Nephron progenitor cell (in vitro differentiated cells): ENCODE measurements around the gene KY.
"Not testable (repeated sequence)": the region's sequence is repeated elsewhere in the genome, so short reads cannot be mapped to it uniquely, and the experiment has no call there.

ENCODE experiments used
- DNase-seq: peaks from one replicate; pipeline ENCODE4 v3.0.0; 2021
- H3K27ac Mint-ChIP-seq: 2 replicates; pipeline ENCODE4 v1.8.0; 2021; ENCODE audit warnings: mild to moderate bottlenecking, moderate library complexity, mixed read lengths
- H3K27me3 Mint-ChIP-seq: 2 replicates; pipeline ENCODE4 v1.8.0; 2021; ENCODE audit warnings: mild to moderate bottlenecking, low read depth, mixed read lengths; ENCODE audit not compliant: poor library complexity
- H3K36me3 Mint-ChIP-seq: 2 replicates; pipeline ENCODE4 v1.8.0; 2021; ENCODE audit warnings: low read depth, mixed read lengths
- H3K4me1 Mint-ChIP-seq: 2 replicates; pipeline ENCODE4 v1.8.0; 2021; ENCODE audit warnings: mixed read lengths
- H3K4me3 Mint-ChIP-seq: 2 replicates; pipeline ENCODE4 v1.8.0; 2021; ENCODE audit warnings: mild to moderate bottlenecking, moderate library complexity, mixed read lengths
- H3K9me3 Mint-ChIP-seq: 2 replicates; pipeline ENCODE4 v1.8.0; 2021; ENCODE audit warnings: mild to moderate bottlenecking, moderate library complexity, mixed read lengths
- TF ChIP-seq, protein P1 (sequence below): fragments of 200-600 bp; sonication (generic); IDR thresholded peaks from 2 replicates; pipeline ENCODE4 v1.5.0; 2021; ENCODE audit warnings: antibody characterized with exemption

KY gene

DNA sequence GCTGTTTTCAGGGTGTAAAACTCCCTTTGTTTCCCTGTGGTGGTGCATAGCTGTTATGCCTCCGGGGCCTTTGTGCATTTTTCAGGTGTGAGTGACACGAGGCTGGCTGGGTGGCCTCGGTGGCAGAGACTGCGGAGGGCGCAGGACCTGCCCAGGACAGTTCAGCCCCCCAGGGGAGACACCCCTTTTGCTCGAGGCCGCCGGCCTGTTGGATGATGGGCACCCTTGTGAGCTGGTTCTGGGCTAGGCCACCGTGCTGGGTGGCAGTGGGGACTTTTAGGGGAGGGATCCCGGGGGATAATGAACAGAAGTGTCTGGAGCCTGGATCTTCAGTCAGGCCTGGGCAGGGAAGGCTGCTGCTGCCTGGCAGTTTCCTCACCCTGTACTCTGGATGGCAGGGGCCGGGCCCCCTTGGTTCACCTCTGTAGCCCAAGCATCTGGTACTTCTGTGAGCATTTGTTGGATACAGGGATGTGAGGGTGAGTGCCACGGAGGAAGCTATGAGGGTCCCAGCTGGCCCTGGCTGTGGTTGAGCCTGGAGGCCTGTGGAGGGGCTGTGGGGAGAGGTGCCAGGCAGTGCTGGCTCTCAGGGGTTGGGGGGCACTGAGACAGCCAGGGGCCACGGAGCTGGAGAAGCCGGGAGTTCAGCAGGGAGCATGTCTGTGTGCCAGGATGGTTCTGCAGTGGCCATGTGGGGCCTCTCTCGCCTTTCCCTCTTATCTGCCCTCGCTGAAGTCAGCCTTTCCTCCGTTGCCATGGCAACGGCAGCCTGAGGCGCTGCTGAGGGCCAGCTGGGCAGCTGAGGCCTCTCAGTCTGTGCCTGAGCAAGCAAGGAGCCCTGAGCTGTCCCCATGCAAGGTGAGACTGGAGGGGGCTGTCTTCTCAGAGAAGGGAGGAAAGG, 49.0 kb downstream of the KY start:
- Mint-ChIP-seq H3K9me3 (no peaks in the 10 kb centered on the region), H3K4me3 (peak overlapping the region; percentile 54), H3K27me3 (peaks cover 19% of the 10 kb centered on the region), H3K4me1 (peaks cover 30% of the 10 kb centered on the region), H3K36me3 (no peaks in the 10 kb centered on the region), H3K27ac (no peak overlapping the region)
- peak; percentile 76 for DNase-seq
- TF ChIP-seq, protein P1, sequence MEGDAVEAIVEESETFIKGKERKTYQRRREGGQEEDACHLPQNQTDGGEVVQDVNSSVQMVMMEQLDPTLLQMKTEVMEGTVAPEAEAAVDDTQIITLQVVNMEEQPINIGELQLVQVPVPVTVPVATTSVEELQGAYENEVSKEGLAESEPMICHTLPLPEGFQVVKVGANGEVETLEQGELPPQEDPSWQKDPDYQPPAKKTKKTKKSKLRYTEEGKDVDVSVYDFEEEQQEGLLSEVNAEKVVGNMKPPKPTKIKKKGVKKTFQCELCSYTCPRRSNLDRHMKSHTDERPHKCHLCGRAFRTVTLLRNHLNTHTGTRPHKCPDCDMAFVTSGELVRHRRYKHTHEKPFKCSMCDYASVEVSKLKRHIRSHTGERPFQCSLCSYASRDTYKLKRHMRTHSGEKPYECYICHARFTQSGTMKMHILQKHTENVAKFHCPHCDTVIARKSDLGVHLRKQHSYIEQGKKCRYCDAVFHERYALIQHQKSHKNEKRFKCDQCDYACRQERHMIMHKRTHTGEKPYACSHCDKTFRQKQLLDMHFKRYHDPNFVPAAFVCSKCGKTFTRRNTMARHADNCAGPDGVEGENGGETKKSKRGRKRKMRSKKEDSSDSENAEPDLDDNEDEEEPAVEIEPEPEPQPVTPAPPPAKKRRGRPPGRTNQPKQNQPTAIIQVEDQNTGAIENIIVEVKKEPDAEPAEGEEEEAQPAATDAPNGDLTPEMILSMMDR, result no peak

DNA sequence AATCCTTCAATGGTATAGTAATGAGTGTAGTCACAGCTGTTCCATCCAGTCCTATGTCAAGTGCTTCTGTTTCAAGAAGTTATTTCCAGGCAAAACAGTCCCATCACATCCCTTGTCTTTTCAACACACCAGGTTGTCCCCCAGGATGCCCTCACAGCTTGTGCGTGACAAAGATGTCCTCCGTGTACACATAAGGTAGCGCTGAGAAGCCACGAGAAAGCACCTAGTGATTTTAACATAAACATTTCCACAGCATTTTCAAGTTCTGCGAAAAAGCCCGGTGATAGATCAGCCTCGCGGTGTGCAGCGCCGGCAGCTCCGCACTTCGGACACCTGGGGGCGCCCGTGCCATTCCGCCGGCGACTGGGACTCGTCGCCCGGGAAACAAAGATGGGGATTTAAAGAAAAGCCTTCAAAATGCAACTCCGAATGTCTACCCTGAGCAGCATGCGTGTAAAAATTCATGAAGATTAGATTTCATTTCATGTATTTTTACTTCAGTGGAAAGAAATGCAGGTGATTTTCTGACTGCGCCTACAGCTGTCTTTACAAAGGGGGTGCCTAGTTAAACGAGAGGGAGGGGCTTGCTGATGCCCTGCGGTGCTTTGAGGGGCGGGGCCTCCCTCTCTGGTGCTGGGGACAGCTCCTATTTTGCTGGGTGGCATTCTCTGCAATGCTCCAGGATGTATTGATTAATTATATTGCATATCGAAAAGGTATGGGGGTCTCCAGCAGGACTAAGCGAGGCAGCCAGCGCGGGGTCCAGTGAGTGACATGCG, 49.9 kb downstream of the KY start:
- no peaks in the 10 kb centered on the region for H3K36me3 Mint-ChIP-seq
- H3K9me3 Mint-ChIP-seq, result no peaks in the 10 kb centered on the region
- DNase-seq, result peak; percentile 85
- H3K4me1 Mint-ChIP-seq, result peaks cover 30% of the 10 kb centered on the region
- H3K27me3 Mint-ChIP-seq, result peaks cover 15% of the 10 kb centered on the region
- no peak overlapping the region for H3K27ac Mint-ChIP-seq
- peak overlapping the region; percentile 54 for H3K4me3 Mint-ChIP-seq
- TF ChIP-seq, protein P1, result peak; percentile 99

DNA sequence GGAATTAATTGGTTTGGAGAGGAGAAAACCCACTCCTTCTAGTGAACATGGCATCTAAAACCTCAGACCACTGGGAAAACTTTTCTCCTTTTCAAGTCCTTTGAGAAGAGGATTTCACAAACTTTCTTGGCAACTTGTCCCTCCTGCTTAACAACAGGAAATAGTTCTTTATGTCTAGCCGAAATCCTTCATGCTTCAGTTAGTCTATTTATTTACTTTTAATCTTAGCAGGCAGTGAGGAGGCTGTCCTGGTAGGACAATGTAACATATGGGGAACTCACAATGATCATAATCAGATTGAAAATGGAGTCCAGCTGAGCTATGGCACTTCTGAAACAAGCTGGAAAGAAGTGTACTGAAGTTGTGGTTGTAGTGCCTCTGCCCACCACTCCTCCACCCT, 50.6 kb downstream of the KY start:
- Mint-ChIP-seq H3K4me1 (peaks cover 30% of the 10 kb centered on the region), H3K9me3 (no peaks in the 10 kb centered on the region), H3K4me3 (no peak overlapping the region), H3K27me3 (peaks cover 18% of the 10 kb centered on the region), H3K27ac (no peak overlapping the region), H3K36me3 (no peaks in the 10 kb centered on the region)
- no peak for DNase-seq
- TF ChIP-seq, protein P1, result no peak

DNA sequence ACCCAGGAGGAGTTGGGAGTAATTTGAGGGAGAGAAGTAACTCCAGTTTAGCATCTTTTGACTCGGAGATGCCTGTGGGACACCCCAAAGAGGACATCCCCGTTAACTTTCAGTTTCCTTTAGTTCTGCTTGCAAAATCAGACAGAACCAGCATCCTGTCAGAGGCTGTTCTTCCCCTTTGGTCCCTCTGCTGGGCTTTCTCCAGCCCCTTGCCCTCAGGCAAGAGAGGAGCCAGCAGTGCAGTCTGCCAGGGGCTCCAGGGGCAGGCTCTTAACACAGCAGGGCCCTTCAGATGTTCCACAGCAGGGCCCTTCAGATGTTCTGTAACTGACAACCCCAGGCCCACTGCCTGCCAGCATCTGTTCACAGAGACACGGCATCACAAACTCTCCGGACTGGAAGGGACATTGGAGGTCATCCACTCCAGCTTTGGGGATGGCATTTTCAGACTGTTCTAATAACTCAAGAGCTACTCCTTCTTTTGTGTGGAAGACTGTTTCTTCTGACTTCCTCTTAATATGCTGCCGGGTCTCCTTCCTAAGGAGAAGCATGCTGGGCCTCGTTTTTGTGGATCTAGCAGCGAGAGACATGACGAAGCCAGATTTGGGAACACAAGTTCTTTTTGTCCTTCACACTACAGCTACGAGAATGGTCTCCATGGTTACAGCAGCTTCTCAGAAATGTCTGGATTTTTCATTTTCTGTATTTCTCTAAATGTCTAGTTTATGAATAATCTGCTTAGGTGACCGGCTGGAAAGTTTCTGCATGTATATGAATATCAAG, 51.9 kb downstream of the KY start:
- Mint-ChIP-seq H3K9me3 (no peaks in the 10 kb centered on the region), H3K4me3 (no peak overlapping the region), H3K36me3 (no peaks in the 10 kb centered on the region), H3K27me3 (peaks cover 22% of the 10 kb centered on the region), H3K27ac (no peak overlapping the region), H3K4me1 (peaks cover 30% of the 10 kb centered on the region)
- no peak for DNase-seq
- TF ChIP-seq, protein P1, result no peak

DNA sequence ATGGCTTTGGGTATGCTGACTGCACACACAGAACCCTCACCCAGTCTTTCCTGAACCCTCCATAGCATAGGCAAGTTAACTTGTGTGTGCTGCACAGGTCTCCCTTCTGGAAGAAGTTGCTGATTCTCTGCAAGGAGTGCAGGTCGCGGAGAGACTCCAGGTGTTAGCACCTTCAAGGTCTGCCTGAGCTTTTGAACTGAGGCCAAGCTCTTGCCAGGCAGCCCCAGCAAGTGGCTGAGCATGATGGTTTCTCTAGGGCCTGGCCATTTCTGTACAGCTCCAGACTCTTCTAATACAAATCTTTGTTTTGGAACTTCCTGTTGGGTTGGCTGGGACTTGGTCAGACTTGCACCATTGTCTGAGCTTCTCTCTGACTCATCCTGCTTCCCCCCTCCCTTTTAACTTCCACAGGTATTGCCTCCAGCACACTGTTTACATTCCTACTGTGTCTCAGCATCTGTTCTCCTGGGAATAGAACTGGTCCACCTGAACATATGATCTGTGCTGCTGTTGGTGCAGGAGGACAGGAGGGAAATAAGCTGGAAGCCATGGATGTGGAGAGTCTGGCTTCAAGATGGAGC, 53.3 kb downstream of the KY start:
- Mint-ChIP-seq H3K4me3 (no peak overlapping the region), H3K4me1 (peaks cover 23% of the 10 kb centered on the region), H3K9me3 (no peaks in the 10 kb centered on the region), H3K27ac (no peak overlapping the region), H3K27me3 (peaks cover 19% of the 10 kb centered on the region), H3K36me3 (no peaks in the 10 kb centered on the region)
- DNase-seq, result no peak
- TF ChIP-seq, protein P1, result no peak

DNA sequence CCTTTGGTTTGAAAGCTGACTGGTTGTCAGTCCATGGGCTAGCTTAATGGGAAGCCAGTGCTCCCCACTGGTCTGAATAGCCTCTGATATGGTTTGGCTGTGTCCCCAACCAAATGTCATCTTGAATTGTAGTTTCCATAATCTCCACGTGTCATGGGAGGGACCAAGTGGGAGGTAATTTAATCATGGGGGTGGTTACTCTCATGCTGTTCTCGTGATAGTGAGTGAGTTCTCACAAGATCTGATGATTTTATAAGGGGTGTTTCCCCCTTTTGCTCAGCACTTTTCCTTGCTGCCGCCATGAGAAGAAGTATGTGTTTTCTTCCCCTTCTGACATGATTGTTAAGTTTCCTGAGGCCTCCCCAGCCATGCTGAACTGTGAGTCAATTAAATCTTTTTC, 55.8 kb downstream of the KY start:
- not testable (repeated sequence) for H3K36me3 Mint-ChIP-seq, H3K27ac Mint-ChIP-seq, H3K4me1 Mint-ChIP-seq, H3K9me3 Mint-ChIP-seq, H3K4me3 Mint-ChIP-seq, DNase-seq
- H3K27me3 Mint-ChIP-seq, result peaks cover 12% of the 10 kb centered on the region
